K562 (cell line): Measurements from ENCODE around the gene ANTKMT. TPM values are rescaled to one million over a fixed set of nuclear protein-coding genes. Genes with fewer than 3 reads are reported as not detected.
A peak's percentile ranks its signal among the peaks of the same experiment; 100 is the strongest.

Experiments
- CBFA2T3 ChIP-seq: fragments of 450-650 bp; IDR thresholded peaks from 2 replicates; pipeline ENCODE4 v1.6.1; 2017
- EGR1 ChIP-seq: fragments of 450-650 bp; conservative IDR thresholded peaks from 2 replicates; pipeline ENCODE4 v1.6.1; 2017; ENCODE audit warnings: mild to moderate bottlenecking
- EZH2 ChIP-seq: IDR thresholded peaks from 2 replicates; pipeline ENCODE4 v1.6.1; 2012; ENCODE audit warnings: low read depth, mild to moderate bottlenecking, inconsistent platforms, low read length, borderline replicate concordance
- HOXB6 ChIP-seq: fragments of 250-450 bp; sonication (Bioruptor Pico); IDR thresholded peaks from 2 replicates; pipeline ENCODE4 v1.5.1; 2022; ENCODE audit warnings: mild to moderate bottlenecking, borderline replicate concordance
- NCOA1 ChIP-seq: fragments of 450-650 bp; IDR thresholded peaks from 2 replicates; pipeline ENCODE4 v1.6.1; 2016; ENCODE audit warnings: low read depth
- NR2F6 ChIP-seq: fragments of 450-650 bp; formaldehyde crosslinking; IDR thresholded peaks from 2 replicates; pipeline ENCODE4 v1.4.0; 2020; ENCODE audit warnings: mild to moderate bottlenecking
- PHTF2 ChIP-seq: fragments of 250-450 bp; sonication (Bioruptor Pico); IDR thresholded peaks from 2 replicates; pipeline ENCODE4 v1.5.0; 2021; ENCODE audit warnings: mild to moderate bottlenecking
- POLR2H ChIP-seq: IDR thresholded peaks from 2 replicates; pipeline ENCODE4 v1.6.1; 2016; ENCODE audit warnings: missing genetic modification characterization, low read depth, mild to moderate bottlenecking, control low read depth, missing compliant biosample characterization, moderate library complexity
- PYGO2 ChIP-seq: fragments of 450-650 bp; IDR thresholded peaks from 2 replicates; pipeline ENCODE4 v1.6.1; 2016; ENCODE audit warnings: mild to moderate bottlenecking, missing genetic modification characterization, moderate library complexity, missing compliant biosample characterization
- RFX7 ChIP-seq: fragments of 250-450 bp; sonication (Bioruptor Pico); IDR thresholded peaks from 2 replicates; pipeline ENCODE4 v1.5.1; 2021; ENCODE audit warnings: mild to moderate bottlenecking
- SETDB1 ChIP-seq: IDR thresholded peaks from one replicate; pipeline ENCODE4 v1.6.1; 2012; ENCODE audit warnings: low read length, control low read depth, inconsistent platforms
- SMAD3 ChIP-seq: fragments of 450-650 bp; formaldehyde crosslinking; conservative IDR thresholded peaks from 2 replicates; pipeline ENCODE4 v1.4.0; 2020; ENCODE audit warnings: mild to moderate bottlenecking
- TBL1XR1 ChIP-seq, 2 experiments: IDR thresholded peaks; 2 replicates each; pipeline ENCODE4 v1.6.1; 2012; ENCODE audit warnings: improper control_type of control experiment in 2 of 2, low read length in 2 of 2, mild to moderate bottlenecking in 1 of 2
- TGIF2 ChIP-seq: sonication (generic); formaldehyde crosslinking; IDR thresholded peaks from 2 replicates; pipeline ENCODE4 v1.8.1; 2022; ENCODE audit warnings: mild to moderate bottlenecking, missing genetic modification reagents, moderate library complexity
- USF2 ChIP-seq: sonication (generic); formaldehyde crosslinking; IDR thresholded peaks from 2 replicates; pipeline ENCODE4 v1.5.0; 2020; ENCODE audit warnings: missing genetic modification reagents
- ZFX ChIP-seq: sonication (generic); formaldehyde crosslinking; IDR thresholded peaks from 2 replicates; pipeline ENCODE4 v1.8.0; 2022; ENCODE audit warnings: mild to moderate bottlenecking, missing genetic modification reagents, moderate library complexity
- ZNF224 ChIP-seq: sonication (generic); formaldehyde crosslinking; IDR thresholded peaks from 2 replicates; pipeline ENCODE4 v1.8.0; 2022; ENCODE audit warnings: mild to moderate bottlenecking, missing genetic modification reagents
- ZNF280A ChIP-seq: fragments of 450-650 bp; IDR thresholded peaks from 2 replicates; pipeline ENCODE4 v1.6.1; 2018; ENCODE audit warnings: mild to moderate bottlenecking, low read depth; ENCODE audit not compliant: partially characterized antibody
- ZNF3 ChIP-seq: fragments of 250-450 bp; sonication (Bioruptor Pico); IDR thresholded peaks from 2 replicates; pipeline ENCODE4 v1.5.0; 2021; ENCODE audit warnings: mild to moderate bottlenecking, moderate library complexity
- polyA plus RNA-seq, 8 experiments: library from polyadenylated mRNA; depleted of rRNA in 4 of 8; stranded (reverse) in 5 of 8; unstranded in 3 of 8; fragments of >200 nt; fragmentation: Nextera tagmentation in 2 of 8; fragmentation: Illumina TruSeq in 1 of 8; extraction: Ambion mirVana in 2 of 8; extraction: Trizol in 1 of 8; gene quantifications; 2 replicates each; pipeline versions ENCODE4 v1.2.1 to v1.2.3, GENCODE V29; 2011 to 2014; ENCODE audit warnings: inconsistent platforms in 1 of 8, missing spikeins in 1 of 8
- total RNA-seq, 7 experiments: library from RNA; depleted of rRNA in 6 of 7; stranded (reverse); fragments of >200 nt in 6 of 7; fragmentation: Illumina TruSeq in 2 of 7; extraction: Trizol in 2 of 7; gene quantifications; 2 replicates each; pipeline versions ENCODE4 v1.2.1 to v1.2.3, GENCODE V29; 2011 to 2021; ENCODE audit warnings: low replicate concordance in 1 of 7
- TF ChIP-seq, protein P1 (sequence below): IDR thresholded peaks from 2 replicates; pipeline ENCODE4 v1.6.1; 2012; ENCODE audit warnings: low read depth, low read length, improper control_type of control experiment, borderline replicate concordance
- TF ChIP-seq, protein P2 (sequence below): sonication (generic); formaldehyde crosslinking; IDR thresholded peaks from 2 replicates; pipeline ENCODE4 v1.9.0; 2022; ENCODE audit warnings: mild to moderate bottlenecking, missing genetic modification reagents
- TF ChIP-seq, protein P3 (sequence below): fragments of 250-450 bp; sonication (Bioruptor Pico); IDR thresholded peaks from 2 replicates; pipeline ENCODE4 v1.5.0; 2022; ENCODE audit warnings: mild to moderate bottlenecking

Gene ANTKMT
- total and polyA plus RNA-seq, 9 of the 15 experiments (the other 6 are each of a cell fraction or from before 2014, with no cell fraction given), result 0.58 to 217 (median 19.1) TPM

GRCh38 chr16:679814-680624, 40.9 kb upstream of the ANTKMT start, which contains the start of gene STUB1 (continued):
- TF ChIP-seq NCOA1 (no peak), POLR2H (no peak), NR2F6 (CRISPR knock-in tag) (no peak), USF2 (CRISPR knock-in tag) (no peak), SMAD3 (CRISPR knock-in tag) (no peak), ZNF3 (no peak), EZH2 (no peak), SETDB1 (no peak), TBL1XR1 (IDR thresholded peaks at IDR 0.05; ENCODE audit: low read length in 2 of 2) (no peak), PYGO2 (tag) (no peak), EGR1 (peak; percentile 81), TGIF2 (no peak), ZNF280A (no peak), PHTF2 (CRISPR knock-in tag) (no peak), RFX7 (CRISPR knock-in tag) (no peak), CBFA2T3 (no peak), ZFX (CRISPR knock-in tag) (peak; percentile 68), HOXB6 (CRISPR knock-in tag) (no peak), ZNF224 (CRISPR knock-in tag) (no peak)
- TF ChIP-seq, protein P1, sequence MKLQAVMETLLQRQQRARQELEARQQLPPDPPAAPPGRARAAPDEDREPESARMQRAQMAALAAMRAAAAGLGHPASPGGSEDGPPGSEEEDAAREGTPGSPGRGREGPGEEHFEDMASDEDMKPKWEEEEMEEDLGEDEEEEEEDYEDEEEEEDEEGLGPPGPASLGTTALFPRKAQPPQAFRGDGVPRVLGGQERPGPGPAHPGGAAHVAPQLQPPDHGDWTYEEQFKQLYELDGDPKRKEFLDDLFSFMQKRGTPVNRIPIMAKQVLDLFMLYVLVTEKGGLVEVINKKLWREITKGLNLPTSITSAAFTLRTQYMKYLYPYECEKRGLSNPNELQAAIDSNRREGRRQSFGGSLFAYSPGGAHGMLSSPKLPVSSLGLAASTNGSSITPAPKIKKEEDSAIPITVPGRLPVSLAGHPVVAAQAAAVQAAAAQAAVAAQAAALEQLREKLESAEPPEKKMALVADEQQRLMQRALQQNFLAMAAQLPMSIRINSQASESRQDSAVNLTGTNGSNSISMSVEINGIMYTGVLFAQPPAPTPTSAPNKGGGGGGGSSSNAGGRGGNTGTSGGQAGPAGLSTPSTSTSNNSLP, result no peak
- TF ChIP-seq, protein P2, sequence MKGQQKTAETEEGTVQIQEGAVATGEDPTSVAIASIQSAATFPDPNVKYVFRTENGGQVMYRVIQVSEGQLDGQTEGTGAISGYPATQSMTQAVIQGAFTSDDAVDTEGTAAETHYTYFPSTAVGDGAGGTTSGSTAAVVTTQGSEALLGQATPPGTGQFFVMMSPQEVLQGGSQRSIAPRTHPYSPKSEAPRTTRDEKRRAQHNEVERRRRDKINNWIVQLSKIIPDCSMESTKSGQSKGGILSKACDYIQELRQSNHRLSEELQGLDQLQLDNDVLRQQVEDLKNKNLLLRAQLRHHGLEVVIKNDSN (CRISPR knock-in tag), result no peak
- TF ChIP-seq, protein P3, sequence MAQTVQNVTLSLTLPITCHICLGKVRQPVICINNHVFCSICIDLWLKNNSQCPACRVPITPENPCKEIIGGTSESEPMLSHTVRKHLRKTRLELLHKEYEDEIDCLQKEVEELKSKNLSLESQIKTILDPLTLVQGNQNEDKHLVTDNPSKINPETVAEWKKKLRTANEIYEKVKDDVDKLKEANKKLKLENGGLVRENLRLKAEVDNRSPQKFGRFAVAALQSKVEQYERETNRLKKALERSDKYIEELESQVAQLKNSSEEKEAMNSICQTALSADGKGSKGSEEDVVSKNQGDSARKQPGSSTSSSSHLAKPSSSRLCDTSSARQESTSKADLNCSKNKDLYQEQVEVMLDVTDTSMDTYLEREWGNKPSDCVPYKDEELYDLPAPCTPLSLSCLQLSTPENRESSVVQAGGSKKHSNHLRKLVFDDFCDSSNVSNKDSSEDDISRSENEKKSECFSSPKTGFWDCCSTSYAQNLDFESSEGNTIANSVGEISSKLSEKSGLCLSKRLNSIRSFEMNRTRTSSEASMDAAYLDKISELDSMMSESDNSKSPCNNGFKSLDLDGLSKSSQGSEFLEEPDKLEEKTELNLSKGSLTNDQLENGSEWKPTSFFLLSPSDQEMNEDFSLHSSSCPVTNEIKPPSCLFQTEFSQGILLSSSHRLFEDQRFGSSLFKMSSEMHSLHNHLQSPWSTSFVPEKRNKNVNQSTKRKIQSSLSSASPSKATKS (CRISPR knock-in tag), result no peak
